ENCODE measurements around the gene SIK1. TPM values are rescaled to one million over a fixed set of nuclear protein-coding genes. Genes with fewer than 3 reads are reported as not detected.
"Not testable (repeated sequence)": the region's sequence is repeated elsewhere in the genome, so short reads cannot be mapped to it uniquely, and the experiment has no call there.

SIK1 gene
- 10 to 100 TPM in 1 of 2 donors, 1 to 10 TPM in 1; 3.9 to 33.5 TPM for total RNA-seq

GRCh38 chr21:43426404-43427241 is at the start of gene SIK1:
Gene SIK1, minus strand, starts transcription at chr21:43427131. Its CDS starts 953 bp downstream, at chr21:43426178.
- not testable (repeated sequence) for H3K27ac ChIP-seq; H3K27me3 ChIP-seq; H3K4me3 ChIP-seq; H3K36me3 ChIP-seq; H3K4me1 ChIP-seq; DNase-seq (ENCODE audit: low spot score); H3K9me3 ChIP-seq

- H3K9me3 ChIP-seq; DNase-seq (ENCODE audit: low spot score); H3K4me3 ChIP-seq: not testable (repeated sequence)
Measured at GRCh38 chr21:43471597-43472242, 44.8 kb upstream of the SIK1 start.

DNA sequence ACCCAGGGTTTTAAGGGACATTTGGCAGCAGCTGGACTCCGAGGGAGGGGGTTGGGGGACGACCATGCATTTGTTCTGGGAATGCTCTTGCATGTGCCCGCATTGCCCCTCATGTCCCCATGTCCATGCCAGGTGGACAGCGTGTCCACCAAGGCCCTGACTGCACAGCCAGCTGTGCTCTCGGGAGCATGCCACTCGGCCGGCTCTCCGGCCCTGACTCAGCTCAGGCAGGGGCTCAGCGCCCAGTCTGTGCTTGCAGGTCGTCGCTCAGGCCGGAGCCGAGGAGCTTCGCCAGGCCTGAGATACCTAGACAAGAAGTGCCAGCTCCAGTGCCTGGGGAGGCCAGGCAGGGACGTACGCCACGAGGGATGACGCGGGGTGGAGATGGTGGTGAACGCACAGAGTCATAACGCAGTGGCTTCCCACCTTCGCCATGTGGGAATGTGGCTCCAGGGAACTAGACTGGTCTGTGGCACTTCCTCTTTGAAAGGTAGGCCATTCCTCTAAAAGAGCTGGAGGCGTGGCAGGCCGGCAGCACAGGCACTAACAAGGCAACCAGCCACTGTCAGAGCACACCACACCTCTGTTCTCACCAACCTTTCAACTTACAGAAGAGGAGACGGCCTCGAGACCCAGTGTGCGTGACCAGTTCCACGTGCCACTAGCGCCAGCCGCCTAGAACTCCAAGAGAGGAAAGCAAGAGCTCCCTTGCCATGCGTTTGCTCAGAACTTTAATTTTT is 43.0 kb upstream of the SIK1 start:
- H3K36me3 ChIP-seq; H3K9me3 ChIP-seq; H3K27me3 ChIP-seq; DNase-seq (ENCODE audit: low spot score); H3K27ac ChIP-seq; H3K4me1 ChIP-seq; H3K4me3 ChIP-seq: not testable (repeated sequence)

More at GRCh38 chr21:43471597-43472242, 44.8 kb upstream of the SIK1 start:
- not testable (repeated sequence) for H3K36me3 ChIP-seq, H3K27me3 ChIP-seq, H3K27ac ChIP-seq, H3K4me1 ChIP-seq

- H3K36me3 ChIP-seq, result no peaks in the 10 kb centered on the region
- DNase-seq (ENCODE audit: low spot score), result no peak
- no peak overlapping the region for H3K4me3 ChIP-seq
- no peaks in the 10 kb centered on the region for H3K27me3 ChIP-seq
- no peaks in the 10 kb centered on the region for H3K4me1 ChIP-seq
- H3K27ac ChIP-seq, result no peak overlapping the region
- no peaks in the 10 kb centered on the region for H3K9me3 ChIP-seq
- TF ChIP-seq, protein P1, sequence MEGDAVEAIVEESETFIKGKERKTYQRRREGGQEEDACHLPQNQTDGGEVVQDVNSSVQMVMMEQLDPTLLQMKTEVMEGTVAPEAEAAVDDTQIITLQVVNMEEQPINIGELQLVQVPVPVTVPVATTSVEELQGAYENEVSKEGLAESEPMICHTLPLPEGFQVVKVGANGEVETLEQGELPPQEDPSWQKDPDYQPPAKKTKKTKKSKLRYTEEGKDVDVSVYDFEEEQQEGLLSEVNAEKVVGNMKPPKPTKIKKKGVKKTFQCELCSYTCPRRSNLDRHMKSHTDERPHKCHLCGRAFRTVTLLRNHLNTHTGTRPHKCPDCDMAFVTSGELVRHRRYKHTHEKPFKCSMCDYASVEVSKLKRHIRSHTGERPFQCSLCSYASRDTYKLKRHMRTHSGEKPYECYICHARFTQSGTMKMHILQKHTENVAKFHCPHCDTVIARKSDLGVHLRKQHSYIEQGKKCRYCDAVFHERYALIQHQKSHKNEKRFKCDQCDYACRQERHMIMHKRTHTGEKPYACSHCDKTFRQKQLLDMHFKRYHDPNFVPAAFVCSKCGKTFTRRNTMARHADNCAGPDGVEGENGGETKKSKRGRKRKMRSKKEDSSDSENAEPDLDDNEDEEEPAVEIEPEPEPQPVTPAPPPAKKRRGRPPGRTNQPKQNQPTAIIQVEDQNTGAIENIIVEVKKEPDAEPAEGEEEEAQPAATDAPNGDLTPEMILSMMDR (IDR thresholded peaks at IDR 0.05), result no peak
Measured at GRCh38 chr21:43467785-43468184, 40.9 kb upstream of the SIK1 start.

GRCh38 chr21:43465159-43465558 is 38.2 kb upstream of the SIK1 start:
- H3K4me3 ChIP-seq; H3K9me3 ChIP-seq; H3K27me3 ChIP-seq; H3K36me3 ChIP-seq; H3K27ac ChIP-seq; DNase-seq (ENCODE audit: low spot score); H3K4me1 ChIP-seq: not testable (repeated sequence)

DNA sequence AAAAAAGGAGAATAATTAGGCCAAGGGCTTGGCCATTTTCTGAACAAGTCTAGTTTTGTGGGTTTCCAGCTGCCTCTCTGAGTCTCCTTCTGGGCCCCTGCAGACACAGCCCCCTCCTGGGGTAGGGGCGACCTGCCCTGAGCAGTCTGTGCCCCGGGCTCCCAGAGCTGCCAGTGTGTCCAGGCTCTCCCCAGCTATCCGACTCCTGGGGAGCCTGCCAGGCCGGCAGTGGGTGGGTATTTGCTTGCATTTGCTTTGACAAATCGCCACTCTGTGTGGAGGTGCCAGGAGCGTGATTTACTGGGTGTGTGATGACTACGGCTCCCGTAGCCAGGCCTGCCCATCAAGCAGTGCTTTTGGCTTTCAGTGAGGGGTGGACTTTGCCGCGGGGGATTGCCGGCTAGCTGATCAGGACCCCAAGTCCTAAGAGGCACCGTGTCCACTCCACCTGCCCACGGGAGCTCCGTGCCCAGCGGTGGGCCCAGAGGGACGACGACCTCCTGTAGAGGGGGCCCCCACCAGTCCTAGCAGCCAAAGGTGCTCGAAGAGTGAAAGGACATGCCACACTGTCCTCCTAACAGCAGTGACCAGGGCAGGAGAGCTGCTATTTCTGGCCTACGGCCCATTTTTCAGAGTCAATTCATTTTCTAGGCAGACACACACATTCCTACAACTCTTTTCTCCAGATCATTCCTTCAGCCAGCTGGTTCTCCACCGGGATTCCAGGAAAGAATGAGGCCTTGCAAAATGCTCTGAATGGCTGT is 36.7 kb upstream of the SIK1 start:
- not testable (repeated sequence) for H3K27ac ChIP-seq; H3K36me3 ChIP-seq; H3K4me1 ChIP-seq; H3K4me3 ChIP-seq; H3K27me3 ChIP-seq; H3K9me3 ChIP-seq; DNase-seq (ENCODE audit: low spot score)

GRCh38 chr21:43462932-43463331 is 36.0 kb upstream of the SIK1 start:
- H3K4me3 ChIP-seq; H3K4me1 ChIP-seq; H3K9me3 ChIP-seq; H3K36me3 ChIP-seq; H3K27ac ChIP-seq; H3K27me3 ChIP-seq; DNase-seq (ENCODE audit: low spot score): not testable (repeated sequence)

DNA sequence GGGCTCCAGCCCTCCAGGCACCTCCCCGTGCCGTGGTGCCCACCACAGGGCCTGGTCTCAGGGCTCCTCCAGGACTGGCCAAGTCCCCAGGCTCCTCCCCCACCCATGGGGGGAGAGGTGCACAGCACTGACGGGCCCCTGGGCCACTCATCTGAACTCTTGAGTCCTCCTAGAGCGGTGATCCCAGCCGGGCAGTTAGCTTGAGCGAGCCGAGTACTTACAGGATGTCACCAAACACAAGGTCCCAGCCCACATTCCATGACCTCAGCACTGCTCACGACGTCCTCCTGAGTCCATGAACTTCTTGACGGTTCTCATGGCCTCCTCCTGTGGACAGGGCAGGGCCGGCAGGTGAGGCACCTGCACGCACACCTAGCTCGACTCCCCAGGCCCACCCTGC is 33.5 kb upstream of the SIK1 start:
- H3K27ac ChIP-seq; H3K9me3 ChIP-seq; H3K36me3 ChIP-seq; H3K27me3 ChIP-seq; DNase-seq (ENCODE audit: low spot score); H3K4me1 ChIP-seq; H3K4me3 ChIP-seq: not testable (repeated sequence)

GRCh38 chr21:43458995-43459394 is 32.1 kb upstream of the SIK1 start:
- H3K4me1 ChIP-seq; DNase-seq (ENCODE audit: low spot score); H3K4me3 ChIP-seq: not testable (repeated sequence)

GRCh38 chr21:43456616-43457314 is 29.8 kb upstream of the SIK1 start:
- not testable (repeated sequence) for H3K27me3 ChIP-seq; H3K4me3 ChIP-seq; H3K9me3 ChIP-seq; H3K36me3 ChIP-seq; H3K27ac ChIP-seq; H3K4me1 ChIP-seq; DNase-seq (ENCODE audit: low spot score)

More at GRCh38 chr21:43458995-43459394, 32.1 kb upstream of the SIK1 start:
- not testable (repeated sequence) for H3K9me3 ChIP-seq, H3K27ac ChIP-seq, H3K27me3 ChIP-seq, H3K36me3 ChIP-seq

DNA sequence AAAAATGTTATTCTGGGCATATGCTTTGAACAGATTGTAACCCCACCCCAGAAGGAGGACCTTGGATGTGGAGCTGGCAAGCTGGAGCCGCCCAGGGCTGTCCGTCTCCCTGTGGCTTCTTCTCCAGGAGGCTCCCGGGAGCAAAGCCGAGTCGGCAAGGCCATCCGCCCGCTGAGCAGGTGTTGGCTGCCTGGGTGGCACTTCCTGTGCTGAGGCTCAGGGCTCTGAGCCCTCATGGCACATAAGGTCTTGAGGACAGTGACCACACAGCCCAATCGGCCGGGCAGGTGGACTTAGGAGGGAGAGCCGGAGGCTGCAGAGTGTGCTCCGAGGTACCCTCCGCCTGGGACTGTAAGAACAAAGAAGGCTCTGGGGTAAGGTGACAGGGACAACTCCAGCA is 28.8 kb upstream of the SIK1 start:
- not testable (repeated sequence) for H3K27me3 ChIP-seq; H3K9me3 ChIP-seq; H3K4me3 ChIP-seq; H3K27ac ChIP-seq; DNase-seq (ENCODE audit: low spot score); H3K4me1 ChIP-seq; H3K36me3 ChIP-seq

GRCh38 chr21:43454176-43454575 is 27.2 kb upstream of the SIK1 start:
- not testable (repeated sequence) for H3K4me1 ChIP-seq; H3K27me3 ChIP-seq; H3K4me3 ChIP-seq; H3K9me3 ChIP-seq; DNase-seq (ENCODE audit: low spot score); H3K27ac ChIP-seq; H3K36me3 ChIP-seq

All from right atrium auricular region (tissue), 2 donors.